ENCODE measurements around the gene SLC22A25. TPM values are rescaled to one million over a fixed set of nuclear protein-coding genes. Genes with fewer than 3 reads are reported as not detected.
A peak's percentile ranks its signal among the peaks of the same experiment; 100 is the strongest.
"Not testable (repeated sequence)": the region's sequence is repeated elsewhere in the genome, so short reads cannot be mapped to it uniquely, and the experiment has no call there.

Gene SLC22A25
- total and polyA plus RNA-seq, 2 of the 13 experiments (the other 11 are each of a cell fraction or from before 2014, with no cell fraction given), result 0.18 to 0.42 TPM

DNA sequence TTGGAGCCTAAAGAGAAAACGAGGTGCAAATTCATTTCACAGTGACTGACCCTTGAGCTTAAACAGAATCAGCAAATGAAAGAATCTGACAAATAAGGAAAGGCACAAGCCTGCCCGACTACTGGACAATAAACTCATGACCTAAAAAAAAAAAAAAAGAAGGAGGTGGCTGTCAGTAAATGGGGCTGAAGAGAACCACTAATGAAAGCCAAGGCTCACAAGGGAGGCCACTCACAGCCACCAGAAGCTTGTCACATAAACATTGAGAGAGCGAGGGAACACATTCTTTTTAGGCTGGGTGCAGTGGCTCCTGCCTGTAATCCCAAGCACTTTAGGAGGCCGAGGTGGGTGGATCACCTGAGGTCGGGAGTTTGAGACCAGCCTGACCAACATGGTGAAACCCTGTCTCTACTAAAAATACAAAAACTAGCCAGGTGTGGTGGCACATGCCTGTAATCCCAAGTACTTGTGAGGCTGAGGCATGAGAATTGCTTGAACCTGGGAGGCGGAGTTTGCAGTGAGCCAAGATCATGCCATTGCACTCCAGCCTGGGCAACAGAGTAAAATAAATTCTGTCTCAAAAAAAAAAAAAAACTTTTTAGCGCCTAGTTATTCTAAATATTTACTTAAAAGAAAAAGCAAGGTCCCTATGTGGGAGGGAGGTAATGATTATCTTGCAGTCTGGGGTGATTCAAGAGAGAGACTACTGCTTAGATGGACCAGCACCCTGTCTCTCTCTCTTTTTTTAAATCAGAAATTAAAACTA lies 4.0 kb upstream of the SLC22A25 start (continued):
- TF ChIP-seq, protein P1, sequence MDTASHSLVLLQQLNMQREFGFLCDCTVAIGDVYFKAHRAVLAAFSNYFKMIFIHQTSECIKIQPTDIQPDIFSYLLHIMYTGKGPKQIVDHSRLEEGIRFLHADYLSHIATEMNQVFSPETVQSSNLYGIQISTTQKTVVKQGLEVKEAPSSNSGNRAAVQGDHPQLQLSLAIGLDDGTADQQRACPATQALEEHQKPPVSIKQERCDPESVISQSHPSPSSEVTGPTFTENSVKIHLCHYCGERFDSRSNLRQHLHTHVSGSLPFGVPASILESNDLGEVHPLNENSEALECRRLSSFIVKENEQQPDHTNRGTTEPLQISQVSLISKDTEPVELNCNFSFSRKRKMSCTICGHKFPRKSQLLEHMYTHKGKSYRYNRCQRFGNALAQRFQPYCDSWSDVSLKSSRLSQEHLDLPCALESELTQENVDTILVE (CRISPR knock-in tag; IDR thresholded peaks at IDR 0.05), result peak; percentile 43; the same call in 1 of the 2 replicates
- TF ChIP-seq MEIS1 (CRISPR knock-in tag; IDR thresholded peaks at IDR 0.05; ENCODE audit: borderline replicate concordance) (peak; percentile 58; the same call in 1 of the 2 replicates), KAT8 (CRISPR knock-in tag; IDR thresholded peaks at IDR 0.05) (0 out of 2 replicates have a peak, but pooled peaks have one; percentile 23), KAT7 (CRISPR knock-in tag; IDR thresholded peaks at IDR 0.05; ENCODE audit: borderline replicate concordance) (peak; percentile 40; the same call in 1 of the 2 replicates), TCF12 (CRISPR knock-in tag; IDR thresholded peaks at IDR 0.05) (0 out of 2 replicates have a peak, but pooled peaks have one; percentile 54), SALL1 (CRISPR knock-in tag; IDR thresholded peaks at IDR 0.05) (peak; percentile 82), ZNF564 (CRISPR knock-in tag; IDR thresholded peaks at IDR 0.05) (0 out of 2 replicates have a peak, but pooled peaks have one; percentile 27), CHD4 (IDR thresholded peaks at IDR 0.05; ENCODE audit: borderline replicate concordance, low read length) (peak; percentile 47; the same call in 1 of the 2 replicates), ZMYM2 (CRISPR knock-in tag; IDR thresholded peaks at IDR 0.05) (peak; percentile 83), SKI (IDR thresholded peaks at IDR 0.05; ENCODE audit: partially characterized antibody) (peak; percentile 63), RAD21 (CRISPR knock-in tag; IDR thresholded peaks at IDR 0.05) (0 out of 2 replicates have a peak, but pooled peaks have one; percentile 5), HDAC2 (CRISPR knock-in tag; IDR thresholded peaks at IDR 0.05) (peak; percentile 60; the same call in 1 of the 2 replicates), MIER3 (CRISPR knock-in tag; IDR thresholded peaks at IDR 0.05; ENCODE audit: borderline replicate concordance) (peak; percentile 15; the same call in 1 of the 2 replicates), CEBPG (CRISPR knock-in tag; IDR thresholded peaks at IDR 0.05) (0 out of 2 replicates have a peak, but pooled peaks have one; percentile 23)
- TF ChIP-seq, protein P2, sequence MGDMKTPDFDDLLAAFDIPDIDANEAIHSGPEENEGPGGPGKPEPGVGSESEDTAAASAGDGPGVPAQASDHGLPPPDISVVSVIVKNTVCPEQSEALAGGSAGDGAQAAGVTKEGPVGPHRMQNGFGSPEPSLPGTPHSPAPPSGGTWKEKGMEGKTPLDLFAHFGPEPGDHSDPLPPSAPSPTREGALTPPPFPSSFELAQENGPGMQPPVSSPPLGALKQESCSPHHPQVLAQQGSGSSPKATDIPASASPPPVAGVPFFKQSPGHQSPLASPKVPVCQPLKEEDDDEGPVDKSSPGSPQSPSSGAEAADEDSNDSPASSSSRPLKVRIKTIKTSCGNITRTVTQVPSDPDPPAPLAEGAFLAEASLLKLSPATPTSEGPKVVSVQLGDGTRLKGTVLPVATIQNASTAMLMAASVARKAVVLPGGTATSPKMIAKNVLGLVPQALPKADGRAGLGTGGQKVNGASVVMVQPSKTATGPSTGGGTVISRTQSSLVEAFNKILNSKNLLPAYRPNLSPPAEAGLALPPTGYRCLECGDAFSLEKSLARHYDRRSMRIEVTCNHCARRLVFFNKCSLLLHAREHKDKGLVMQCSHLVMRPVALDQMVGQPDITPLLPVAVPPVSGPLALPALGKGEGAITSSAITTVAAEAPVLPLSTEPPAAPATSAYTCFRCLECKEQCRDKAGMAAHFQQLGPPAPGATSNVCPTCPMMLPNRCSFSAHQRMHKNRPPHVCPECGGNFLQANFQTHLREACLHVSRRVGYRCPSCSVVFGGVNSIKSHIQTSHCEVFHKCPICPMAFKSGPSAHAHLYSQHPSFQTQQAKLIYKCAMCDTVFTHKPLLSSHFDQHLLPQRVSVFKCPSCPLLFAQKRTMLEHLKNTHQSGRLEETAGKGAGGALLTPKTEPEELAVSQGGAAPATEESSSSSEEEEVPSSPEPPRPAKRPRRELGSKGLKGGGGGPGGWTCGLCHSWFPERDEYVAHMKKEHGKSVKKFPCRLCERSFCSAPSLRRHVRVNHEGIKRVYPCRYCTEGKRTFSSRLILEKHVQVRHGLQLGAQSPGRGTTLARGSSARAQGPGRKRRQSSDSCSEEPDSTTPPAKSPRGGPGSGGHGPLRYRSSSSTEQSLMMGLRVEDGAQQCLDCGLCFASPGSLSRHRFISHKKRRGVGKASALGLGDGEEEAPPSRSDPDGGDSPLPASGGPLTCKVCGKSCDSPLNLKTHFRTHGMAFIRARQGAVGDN (CRISPR knock-in tag; IDR thresholded peaks at IDR 0.05), result peak; percentile 41; the same call in 1 of the 2 replicates
- not testable (repeated sequence) for TF ChIP-seq TCF12 (IDR thresholded peaks at IDR 0.05)
- TF ChIP-seq, protein P3, sequence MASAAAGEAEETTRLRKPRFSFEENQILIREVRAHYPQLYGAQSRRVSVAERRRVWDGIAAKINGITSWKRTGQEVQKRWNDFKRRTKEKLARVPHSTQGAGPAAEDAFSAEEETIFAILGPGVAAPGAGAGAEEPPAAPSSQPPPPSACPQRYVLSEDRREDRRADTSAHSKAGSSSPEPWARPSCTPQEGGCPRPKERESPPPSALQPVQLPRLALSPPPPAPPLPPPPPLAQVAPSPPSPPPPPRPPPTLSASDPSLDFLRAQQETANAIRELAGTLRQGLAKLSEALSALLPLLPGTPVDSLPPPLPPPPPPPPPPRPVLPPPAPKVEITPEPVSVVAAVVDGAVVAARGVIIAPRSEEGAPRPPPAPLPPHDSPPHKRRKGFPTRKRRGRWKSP (CRISPR knock-in tag; IDR thresholded peaks at IDR 0.05), result peak; percentile 25; the same call in 1 of the 2 replicates
- TF ChIP-seq, protein P4, sequence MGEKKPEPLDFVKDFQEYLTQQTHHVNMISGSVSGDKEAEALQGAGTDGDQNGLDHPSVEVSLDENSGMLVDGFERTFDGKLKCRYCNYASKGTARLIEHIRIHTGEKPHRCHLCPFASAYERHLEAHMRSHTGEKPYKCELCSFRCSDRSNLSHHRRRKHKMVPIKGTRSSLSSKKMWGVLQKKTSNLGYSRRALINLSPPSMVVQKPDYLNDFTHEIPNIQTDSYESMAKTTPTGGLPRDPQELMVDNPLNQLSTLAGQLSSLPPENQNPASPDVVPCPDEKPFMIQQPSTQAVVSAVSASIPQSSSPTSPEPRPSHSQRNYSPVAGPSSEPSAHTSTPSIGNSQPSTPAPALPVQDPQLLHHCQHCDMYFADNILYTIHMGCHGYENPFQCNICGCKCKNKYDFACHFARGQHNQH (CRISPR knock-in tag; IDR thresholded peaks at IDR 0.05), result 0 out of 2 replicates have a peak, but pooled peaks have one; percentile 30
- TF ChIP-seq, protein P5, sequence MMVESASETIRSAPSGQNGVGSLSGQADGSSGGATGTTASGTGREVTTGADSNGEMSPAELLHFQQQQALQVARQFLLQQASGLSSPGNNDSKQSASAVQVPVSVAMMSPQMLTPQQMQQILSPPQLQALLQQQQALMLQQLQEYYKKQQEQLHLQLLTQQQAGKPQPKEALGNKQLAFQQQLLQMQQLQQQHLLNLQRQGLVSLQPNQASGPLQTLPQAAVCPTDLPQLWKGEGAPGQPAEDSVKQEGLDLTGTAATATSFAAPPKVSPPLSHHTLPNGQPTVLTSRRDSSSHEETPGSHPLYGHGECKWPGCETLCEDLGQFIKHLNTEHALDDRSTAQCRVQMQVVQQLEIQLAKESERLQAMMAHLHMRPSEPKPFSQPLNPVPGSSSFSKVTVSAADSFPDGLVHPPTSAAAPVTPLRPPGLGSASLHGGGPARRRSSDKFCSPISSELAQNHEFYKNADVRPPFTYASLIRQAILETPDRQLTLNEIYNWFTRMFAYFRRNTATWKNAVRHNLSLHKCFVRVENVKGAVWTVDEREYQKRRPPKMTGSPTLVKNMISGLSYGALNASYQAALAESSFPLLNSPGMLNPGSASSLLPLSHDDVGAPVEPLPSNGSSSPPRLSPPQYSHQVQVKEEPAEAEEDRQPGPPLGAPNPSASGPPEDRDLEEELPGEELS (CRISPR knock-in tag; IDR thresholded peaks at IDR 0.05), result peak; percentile 61; the same call in 1 of the 2 replicates

Measured in HepG2 (cell line).